Astrocyte of the spinal cord (primary cell): Measurements from ENCODE around the gene AEN.
A peak's percentile ranks its signal among the peaks of the same experiment; 100 is the strongest.

Source experiments
- DNase-seq: peaks from one replicate; pipeline ENCODE4 v3.0.0; 2011; ENCODE audit warnings: low read depth, low spot score
- H3K4me3 ChIP-seq: 2 replicates; pipeline ENCODE4 v1.5.1; 2011; ENCODE audit warnings: low read depth, mild to moderate bottlenecking, low read length, moderate library complexity
- in situ Hi-C: cut with HindIII; loops from 2 replicates; pipeline ENCODE4 v1.10.0; 2017; ENCODE audit warnings: low sequenced_read_pairs
- TF ChIP-seq, protein P1 (sequence below): IDR thresholded peaks from 2 replicates; pipeline ENCODE4 v1.5.1; 2012; ENCODE audit warnings: low read depth, mild to moderate bottlenecking, low read length, inconsistent platforms

The AEN gene

DNA sequence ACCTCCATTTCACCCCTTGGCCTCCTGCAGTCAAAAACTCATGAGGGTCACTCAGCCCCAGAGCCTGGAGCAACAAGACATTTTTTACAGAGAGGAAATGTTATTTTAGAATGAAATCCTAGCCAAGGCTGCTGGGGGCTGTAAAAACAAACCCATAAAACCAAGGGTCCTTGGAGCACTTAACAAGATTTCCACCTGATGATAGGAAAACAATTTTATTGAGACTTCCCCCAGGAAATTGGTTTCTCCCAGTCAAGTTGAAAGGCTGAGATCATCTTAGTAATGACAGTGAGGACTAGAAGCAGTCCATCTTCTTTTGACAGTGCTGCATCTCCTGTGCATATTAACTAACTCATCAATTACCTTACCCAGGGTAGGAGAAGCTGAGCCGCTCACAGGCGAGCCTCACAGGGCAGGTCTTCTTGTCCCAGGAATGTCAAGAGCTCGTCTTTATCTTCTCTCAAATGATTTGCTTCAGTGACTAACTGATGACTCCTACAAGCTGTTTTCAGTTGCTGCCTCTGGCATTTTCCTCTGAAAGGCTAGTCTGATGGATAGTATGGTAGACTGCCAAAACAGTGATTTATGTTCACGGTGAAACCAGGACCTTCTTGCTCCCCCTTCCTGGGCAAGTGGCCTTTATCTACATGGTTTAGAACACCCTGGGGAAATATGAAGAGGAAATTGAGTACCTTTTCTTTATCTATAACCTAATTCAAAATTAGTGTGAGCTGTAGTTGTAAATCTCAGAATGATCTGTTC, 34.6 kb upstream of the AEN start:
- no peak overlapping the region for H3K4me3 ChIP-seq
- no peak for DNase-seq
- TF ChIP-seq, protein P1, sequence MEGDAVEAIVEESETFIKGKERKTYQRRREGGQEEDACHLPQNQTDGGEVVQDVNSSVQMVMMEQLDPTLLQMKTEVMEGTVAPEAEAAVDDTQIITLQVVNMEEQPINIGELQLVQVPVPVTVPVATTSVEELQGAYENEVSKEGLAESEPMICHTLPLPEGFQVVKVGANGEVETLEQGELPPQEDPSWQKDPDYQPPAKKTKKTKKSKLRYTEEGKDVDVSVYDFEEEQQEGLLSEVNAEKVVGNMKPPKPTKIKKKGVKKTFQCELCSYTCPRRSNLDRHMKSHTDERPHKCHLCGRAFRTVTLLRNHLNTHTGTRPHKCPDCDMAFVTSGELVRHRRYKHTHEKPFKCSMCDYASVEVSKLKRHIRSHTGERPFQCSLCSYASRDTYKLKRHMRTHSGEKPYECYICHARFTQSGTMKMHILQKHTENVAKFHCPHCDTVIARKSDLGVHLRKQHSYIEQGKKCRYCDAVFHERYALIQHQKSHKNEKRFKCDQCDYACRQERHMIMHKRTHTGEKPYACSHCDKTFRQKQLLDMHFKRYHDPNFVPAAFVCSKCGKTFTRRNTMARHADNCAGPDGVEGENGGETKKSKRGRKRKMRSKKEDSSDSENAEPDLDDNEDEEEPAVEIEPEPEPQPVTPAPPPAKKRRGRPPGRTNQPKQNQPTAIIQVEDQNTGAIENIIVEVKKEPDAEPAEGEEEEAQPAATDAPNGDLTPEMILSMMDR, result no peak
- in situ Hi-C loops, result no loop called here

DNA sequence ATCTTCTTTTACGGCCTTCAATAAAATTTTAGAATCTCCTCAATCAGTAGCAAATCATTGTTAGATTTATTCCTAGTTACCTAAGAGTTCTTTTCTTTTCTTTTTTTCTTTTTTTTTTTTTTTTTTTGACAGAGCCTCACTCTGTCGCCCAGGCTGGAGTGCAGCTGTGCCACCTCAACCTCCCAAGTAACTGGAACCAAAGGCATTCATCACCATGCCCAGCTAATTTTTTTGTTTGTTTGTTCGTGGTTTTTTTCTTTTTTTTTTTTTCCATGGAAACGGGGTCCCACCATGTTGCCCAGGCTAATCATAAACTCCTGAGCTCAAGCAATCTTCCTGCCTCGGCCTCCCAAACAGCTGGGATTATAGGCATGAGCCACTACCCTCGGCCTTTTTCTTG, 30.4 kb upstream of the AEN start:
- TF ChIP-seq, protein P1, result no peak
- in situ Hi-C loops, result no loop called here
- H3K4me3 ChIP-seq, result no peak overlapping the region

DNA sequence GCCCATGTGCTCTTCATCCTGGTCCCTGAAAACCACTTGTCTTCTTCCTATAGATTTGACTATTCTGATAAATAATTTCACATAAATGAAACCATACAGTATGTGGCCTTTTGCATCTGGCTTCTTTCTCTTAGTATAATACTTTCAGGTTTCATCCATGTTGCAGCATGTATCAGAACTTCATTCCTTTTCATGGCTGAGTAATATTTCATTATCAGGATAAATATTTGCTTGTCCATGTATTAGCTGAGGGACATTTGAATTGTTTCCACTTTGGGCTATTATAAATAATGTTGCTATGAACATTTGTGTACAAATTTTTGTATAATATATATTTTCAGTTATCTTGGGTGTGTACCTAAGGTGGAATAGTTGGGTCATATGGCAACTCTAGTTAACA, 29.8 kb upstream of the AEN start:
- TF ChIP-seq, protein P1, result no peak
- no peak overlapping the region for H3K4me3 ChIP-seq
- DNase-seq, result no peak
- in situ Hi-C loops, result no loop called here

More for the DNA sequence above, 30.4 kb upstream of the AEN start:
- no peak for DNase-seq

DNA sequence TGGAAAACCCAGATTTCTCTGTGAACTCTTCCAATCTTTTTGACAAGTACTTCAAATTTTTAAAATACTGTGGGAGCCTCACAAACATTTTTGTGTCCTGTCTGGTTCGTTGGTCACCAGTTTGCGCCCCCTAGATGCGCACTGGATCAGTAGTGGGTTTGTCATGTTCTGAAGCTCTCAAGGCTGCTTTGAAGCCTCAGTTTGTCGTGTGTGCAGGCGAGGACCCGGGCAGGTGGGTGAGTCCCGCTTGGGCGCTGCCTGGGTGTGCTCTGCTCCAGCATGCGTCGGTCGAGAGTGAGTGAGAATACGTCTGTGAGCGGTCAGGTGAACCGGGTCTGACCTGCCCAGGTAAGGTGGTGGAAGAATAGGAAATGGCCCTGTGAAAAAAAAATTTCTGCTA, 17.3 kb upstream of the AEN start:
- TF ChIP-seq, protein P1, result no peak
- in situ Hi-C loops, result no loop called here
- H3K4me3 ChIP-seq, result no peak overlapping the region
- DNase-seq, result no peak

DNA sequence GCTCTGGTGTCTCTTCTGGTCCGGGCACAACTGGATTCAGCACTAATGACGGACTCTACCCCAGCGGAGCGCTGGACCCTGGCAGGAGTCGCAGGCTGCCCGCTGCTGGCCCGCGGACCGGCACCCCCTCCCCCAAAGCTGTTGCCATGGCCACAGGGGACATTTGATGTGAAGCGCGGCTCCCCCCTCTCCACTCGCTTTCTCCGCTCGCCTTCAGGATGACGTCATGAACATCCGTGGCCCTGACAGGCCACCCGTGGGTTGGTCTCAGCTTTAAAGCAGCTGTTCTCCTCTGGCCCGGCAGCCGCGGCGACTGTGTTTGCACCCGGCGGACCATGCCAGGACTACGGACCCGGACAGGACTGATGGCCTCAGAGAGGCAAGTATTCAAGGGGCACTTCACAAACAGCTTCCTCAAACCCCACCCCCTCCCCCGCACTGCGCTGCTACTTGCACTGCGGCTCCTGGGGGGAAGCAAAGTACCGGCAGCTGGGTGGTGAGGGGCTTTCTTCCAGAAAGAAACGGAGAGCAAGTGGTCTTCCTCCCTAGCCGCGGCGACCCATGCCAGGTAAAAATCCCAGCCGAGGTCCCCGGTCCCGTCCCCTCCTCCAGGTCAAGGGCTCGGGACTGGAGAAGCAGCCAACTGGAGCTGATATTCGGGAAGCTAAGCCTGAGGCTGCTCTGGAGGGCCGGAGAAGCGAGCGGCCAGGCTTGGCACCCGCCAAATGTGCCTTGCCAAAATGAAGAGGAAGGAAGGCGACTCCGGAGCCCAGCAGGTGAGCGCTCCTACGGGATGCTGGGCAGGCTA, 16.6 kb upstream of the AEN start:
- no peak overlapping the region for H3K4me3 ChIP-seq
- in situ Hi-C loops, result no loop called here
- DNase-seq, result no peak
- TF ChIP-seq, protein P1, result no peak

DNA sequence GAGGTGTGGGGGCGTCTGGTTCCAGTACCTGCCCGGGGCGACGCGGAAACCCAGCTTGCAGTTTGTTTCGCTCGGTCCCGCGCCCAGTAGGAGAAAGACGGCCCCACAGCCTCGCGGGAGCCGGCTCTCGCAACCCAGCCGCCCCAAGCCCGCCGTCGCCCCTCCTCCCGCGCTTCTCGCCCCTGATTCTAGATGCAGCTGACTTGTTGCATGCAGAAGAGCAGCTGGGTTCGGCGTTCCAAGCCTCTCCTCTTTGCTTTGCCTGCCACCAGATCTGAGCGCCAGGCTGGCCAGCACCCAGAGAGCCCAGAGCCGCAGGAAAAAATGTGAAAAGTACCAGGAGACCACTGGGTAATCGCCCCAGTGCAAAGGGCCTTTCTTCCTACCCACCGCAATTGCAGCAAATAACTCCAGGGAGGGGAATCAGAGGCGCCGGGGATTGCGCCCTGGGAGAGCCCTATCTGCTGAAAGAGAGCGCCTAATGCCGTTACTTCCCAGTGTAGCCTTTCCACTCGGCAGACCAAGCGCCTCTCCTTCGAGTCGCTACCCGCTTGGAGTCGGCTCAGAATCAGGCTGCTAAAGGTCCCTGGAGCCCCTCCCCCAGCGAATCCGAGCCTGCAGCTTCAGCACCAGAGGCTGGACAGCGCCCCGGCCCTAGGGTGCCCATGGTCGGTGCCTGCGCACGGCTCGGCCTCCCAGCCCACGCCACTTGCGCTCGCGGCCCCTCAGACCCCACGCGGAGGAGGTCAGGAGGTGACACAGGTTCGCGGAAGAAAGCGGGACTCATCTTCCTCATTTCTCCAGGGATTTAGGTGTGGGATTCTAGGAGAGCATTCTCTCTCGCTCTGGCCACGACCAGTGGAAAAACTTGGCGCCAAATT, 15.7 kb upstream of the AEN start:
- TF ChIP-seq, protein P1, result no peak
- H3K4me3 ChIP-seq, result no peak overlapping the region
- in situ Hi-C loops, result no loop called here
- DNase-seq, result peak; percentile 19
